ENCODE measurements around the gene KRT80. TPM values are rescaled to one million over a fixed set of nuclear protein-coding genes. Genes with fewer than 3 reads are reported as not detected.

KRT80 gene
- polyA plus RNA-seq, 2 of the 4 experiments (the other 2 are of a cell fraction): 38.3 to 63.1 TPM

DNA sequence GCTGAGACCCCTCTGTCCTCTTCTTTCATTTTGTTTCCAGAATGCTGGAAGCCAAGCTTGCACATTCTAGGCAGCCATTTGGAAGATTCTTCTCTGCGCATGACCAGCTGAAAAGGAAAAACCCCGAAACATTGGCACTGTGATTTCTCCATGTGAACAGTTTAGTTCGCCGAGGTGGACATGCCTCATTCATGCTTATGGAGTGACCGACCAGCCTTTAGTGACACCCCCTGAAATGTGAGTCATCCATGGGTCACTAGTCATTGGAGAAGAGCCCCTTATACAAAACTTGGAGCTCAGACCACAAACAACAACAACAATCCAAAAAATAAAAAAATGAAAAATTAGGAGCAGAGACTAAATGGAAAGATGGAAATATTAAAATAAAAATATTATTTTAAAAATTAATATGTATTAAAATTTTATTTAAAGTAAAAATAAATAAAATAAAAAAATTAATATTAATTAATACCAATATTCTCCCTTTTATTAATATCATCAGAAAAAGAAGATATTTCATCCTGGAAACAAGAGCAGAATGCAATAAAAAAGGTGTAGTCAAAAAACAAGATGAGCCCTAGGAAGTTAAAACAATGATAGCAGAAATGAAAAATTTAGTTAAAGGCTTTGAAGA is 31.7 kb upstream of the KRT80 start:
- FAIRE-seq (no peak), DNase-seq (ENCODE audit: low read depth in 1 of 2, low spot score in 1 of 2) (no peak), ATAC-seq (no peak)
- ChIA-PET POLR2A (no interaction called here), CTCF (interaction anchor here (0.6 to 9.7 kb wide), 12 partner anchors 12 to 656 kb away, joined by 3 to 182 read pairs (median 14); partner anchors contain the start of genes KRT7 and KRT80)
- H3K9me3 ChIP-seq: no peaks in the 10 kb centered on the region
- H3K4me1 ChIP-seq: peaks cover 55% of the 10 kb centered on the region
- H3K27ac ChIP-seq: peak overlapping the region; percentile 82 to 90
- peak overlapping the region; percentile 71 for H3K4me2 ChIP-seq
- WGBS (ENCODE audit: missing lambda C conversion rate): 79% methylated on average over 5 of the region's 5 CpGs
- TF ChIP-seq FOSL2 (IDR thresholded peaks at IDR 0.05): no peak
- peak; percentile 21; the same call in 1 of the 2 replicates for TF ChIP-seq FOSL2 (CRISPR knock-in tag; IDR thresholded peaks at IDR 0.05)
- TF ChIP-seq RFX5 (IDR thresholded peaks at IDR 0.05): no peak
- no peak overlapping the region for H3K4me3 ChIP-seq

DNA sequence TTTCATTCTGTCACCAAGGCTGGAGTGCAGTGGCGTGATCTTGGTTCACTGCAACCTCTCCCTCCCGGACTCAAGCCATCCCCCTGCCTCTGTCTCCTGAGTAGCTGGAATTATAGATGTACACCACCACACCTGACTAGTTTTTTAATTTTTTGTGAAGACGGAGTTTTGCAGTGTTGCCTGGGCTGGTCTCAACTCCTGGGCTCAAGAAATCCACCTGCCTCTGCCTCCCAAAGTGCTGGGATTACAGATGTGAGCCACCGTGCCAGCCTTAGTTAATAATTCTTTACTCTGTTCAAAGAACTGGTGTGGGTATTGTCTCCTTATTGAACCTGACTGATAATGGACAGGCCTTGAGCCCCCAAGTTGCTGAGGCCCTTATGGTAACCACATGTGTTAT is 30.9 kb upstream of the KRT80 start:
- FAIRE-seq: peak; percentile 49

DNA sequence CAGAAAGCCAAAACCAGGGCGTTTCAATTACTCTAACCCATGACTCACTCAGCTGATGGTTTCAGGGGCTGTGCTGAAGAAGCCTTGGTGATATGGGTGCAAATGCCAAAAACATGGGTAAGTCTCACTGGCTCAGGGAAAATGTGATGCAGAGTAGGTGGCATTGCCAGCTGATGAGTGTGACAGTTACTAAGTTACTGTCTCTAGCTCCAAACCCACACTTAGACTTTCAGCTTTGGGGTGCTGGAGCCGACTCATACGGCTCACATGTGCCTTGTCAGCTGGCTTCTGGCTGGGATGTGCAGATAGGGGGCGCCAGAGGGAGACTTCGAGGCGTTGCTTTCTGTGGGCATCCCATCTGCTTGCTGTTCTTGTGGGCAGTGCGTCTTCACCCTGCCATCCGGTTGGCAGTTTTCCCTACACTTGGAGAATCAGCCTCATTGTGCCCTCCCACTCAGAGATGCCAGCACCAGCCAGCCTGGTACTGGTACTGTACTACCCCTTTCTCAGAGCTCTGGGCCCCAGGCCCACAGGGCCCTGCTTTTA is 30.2 kb upstream of the KRT80 start:
- Histone ChIP-seq H3K4me1 (peaks cover 62% of the 10 kb centered on the region), H3K9me3 (no peaks in the 10 kb centered on the region), H3K4me2 (peak overlapping the region; percentile 71), H3K27ac (peak overlapping the region; percentile 82 to 90), H3K4me3 (no peak overlapping the region)
- ATAC-seq: peak; percentile 91 to 97
- ChIA-PET POLR2A (interaction anchor here (0.8 to 1.7 kb wide), 12 partner anchors 8 to 727 kb away, joined by 3 to 10 read pairs (median 4); partner anchors contain the start of genes KRT18, KRT7 and KRT80), CTCF (interaction anchor here (0.5 to 9.7 kb wide), 32 partner anchors 12 to 1053 kb away, joined by 3 to 182 read pairs (median 4); partner anchors contain the start of genes KRT7, KRT80, KRT83 and KRT86)
- FAIRE-seq: peak; percentile 43
- peak in 1 of 2 experiments; percentile 90 for DNase-seq (ENCODE audit: low read depth in 1 of 2, low spot score in 1 of 2)
- 3% methylated on average over 8 of the region's 8 CpGs for WGBS (ENCODE audit: missing lambda C conversion rate)
- TF ChIP-seq HOXB5 (CRISPR knock-in tag; IDR thresholded peaks at IDR 0.05): no peak
- no peak for TF ChIP-seq ESRRA (IDR thresholded peaks at IDR 0.05; ENCODE audit: borderline replicate concordance, low read length)
- TF ChIP-seq JUNB (IDR thresholded peaks at IDR 0.05): no peak
- no peak for TF ChIP-seq ATOH8 (CRISPR knock-in tag; IDR thresholded peaks at IDR 0.05; ENCODE audit: low read depth)
- peak; percentile 26; the same call in 1 of the 2 replicates for TF ChIP-seq FOSL2 (IDR thresholded peaks at IDR 0.05)
- peak; percentile 56; the same call in 1 of the 2 replicates for TF ChIP-seq FOSL2 (CRISPR knock-in tag; IDR thresholded peaks at IDR 0.05)
- no peak for TF ChIP-seq PHF8 (IDR thresholded peaks at IDR 0.05; ENCODE audit: borderline replicate concordance, low read depth)
- TF ChIP-seq, protein P1, sequence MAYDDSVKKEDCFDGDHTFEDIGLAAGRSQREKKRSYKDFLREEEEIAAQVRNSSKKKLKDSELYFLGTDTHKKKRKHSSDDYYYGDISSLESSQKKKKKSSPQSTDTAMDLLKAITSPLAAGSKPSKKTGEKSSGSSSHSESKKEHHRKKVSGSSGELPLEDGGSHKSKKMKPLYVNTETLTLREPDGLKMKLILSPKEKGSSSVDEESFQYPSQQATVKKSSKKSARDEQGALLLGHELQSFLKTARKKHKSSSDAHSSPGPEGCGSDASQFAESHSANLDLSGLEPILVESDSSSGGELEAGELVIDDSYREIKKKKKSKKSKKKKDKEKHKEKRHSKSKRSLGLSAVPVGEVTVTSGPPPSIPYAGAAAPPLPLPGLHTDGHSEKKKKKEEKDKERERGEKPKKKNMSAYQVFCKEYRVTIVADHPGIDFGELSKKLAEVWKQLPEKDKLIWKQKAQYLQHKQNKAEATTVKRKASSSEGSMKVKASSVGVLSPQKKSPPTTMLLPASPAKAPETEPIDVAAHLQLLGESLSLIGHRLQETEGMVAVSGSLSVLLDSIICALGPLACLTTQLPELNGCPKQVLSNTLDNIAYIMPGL (CRISPR knock-in tag; IDR thresholded peaks at IDR 0.05; ENCODE audit: borderline replicate concordance): no peak
- TF ChIP-seq ZC3H11A (IDR thresholded peaks at IDR 0.05): no peak
- peak; percentile 58 for TF ChIP-seq SMC3 (IDR thresholded peaks at IDR 0.05)
- TF ChIP-seq ZNF302 (CRISPR knock-in tag; IDR thresholded peaks at IDR 0.05): no peak
- TF ChIP-seq, protein P2, sequence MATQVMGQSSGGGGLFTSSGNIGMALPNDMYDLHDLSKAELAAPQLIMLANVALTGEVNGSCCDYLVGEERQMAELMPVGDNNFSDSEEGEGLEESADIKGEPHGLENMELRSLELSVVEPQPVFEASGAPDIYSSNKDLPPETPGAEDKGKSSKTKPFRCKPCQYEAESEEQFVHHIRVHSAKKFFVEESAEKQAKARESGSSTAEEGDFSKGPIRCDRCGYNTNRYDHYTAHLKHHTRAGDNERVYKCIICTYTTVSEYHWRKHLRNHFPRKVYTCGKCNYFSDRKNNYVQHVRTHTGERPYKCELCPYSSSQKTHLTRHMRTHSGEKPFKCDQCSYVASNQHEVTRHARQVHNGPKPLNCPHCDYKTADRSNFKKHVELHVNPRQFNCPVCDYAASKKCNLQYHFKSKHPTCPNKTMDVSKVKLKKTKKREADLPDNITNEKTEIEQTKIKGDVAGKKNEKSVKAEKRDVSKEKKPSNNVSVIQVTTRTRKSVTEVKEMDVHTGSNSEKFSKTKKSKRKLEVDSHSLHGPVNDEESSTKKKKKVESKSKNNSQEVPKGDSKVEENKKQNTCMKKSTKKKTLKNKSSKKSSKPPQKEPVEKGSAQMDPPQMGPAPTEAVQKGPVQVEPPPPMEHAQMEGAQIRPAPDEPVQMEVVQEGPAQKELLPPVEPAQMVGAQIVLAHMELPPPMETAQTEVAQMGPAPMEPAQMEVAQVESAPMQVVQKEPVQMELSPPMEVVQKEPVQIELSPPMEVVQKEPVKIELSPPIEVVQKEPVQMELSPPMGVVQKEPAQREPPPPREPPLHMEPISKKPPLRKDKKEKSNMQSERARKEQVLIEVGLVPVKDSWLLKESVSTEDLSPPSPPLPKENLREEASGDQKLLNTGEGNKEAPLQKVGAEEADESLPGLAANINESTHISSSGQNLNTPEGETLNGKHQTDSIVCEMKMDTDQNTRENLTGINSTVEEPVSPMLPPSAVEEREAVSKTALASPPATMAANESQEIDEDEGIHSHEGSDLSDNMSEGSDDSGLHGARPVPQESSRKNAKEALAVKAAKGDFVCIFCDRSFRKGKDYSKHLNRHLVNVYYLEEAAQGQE (IDR thresholded peaks at IDR 0.05): no peak
- no peak for TF ChIP-seq RNF2 (IDR thresholded peaks at IDR 0.05; ENCODE audit: borderline replicate concordance, low read depth)

More for the DNA sequence above, 30.9 kb upstream of the KRT80 start:
- ATAC-seq (peak in 1 of 2 experiments; percentile 38; a peak in 3 of 6 replicates), DNase-seq (ENCODE audit: low read depth in 1 of 2, low spot score in 1 of 2) (no peak)
- peaks cover 55% of the 10 kb centered on the region for H3K4me1 ChIP-seq
- peak overlapping the region; percentile 82 to 90 for H3K27ac ChIP-seq
- ChIA-PET POLR2A (interaction anchor here (0.8 to 1.5 kb wide), 8 partner anchors 8 to 726 kb away, joined by 3 to 10 read pairs (median 4); partner anchors contain the start of genes KRT18, KRT7 and KRT80), CTCF (interaction anchor here (1.0 to 9.7 kb wide), 19 partner anchors 13 to 652 kb away, joined by 3 to 182 read pairs (median 13); partner anchors contain the start of genes KRT7, KRT80 and KRT83)
- H3K4me2 ChIP-seq: peak overlapping the region; percentile 71
- no peak for TF ChIP-seq RFX5 (IDR thresholded peaks at IDR 0.05)
- TF ChIP-seq ESRRA (IDR thresholded peaks at IDR 0.05; ENCODE audit: borderline replicate concordance, low read length): no peak
- no peak for TF ChIP-seq BCL3 (IDR thresholded peaks at IDR 0.05)
- no peak for TF ChIP-seq KDM1A (IDR thresholded peaks at IDR 0.05; ENCODE audit: low read depth)
- no peak for TF ChIP-seq TP53 (CRISPR knock-in tag; IDR thresholded peaks at IDR 0.05)
- TF ChIP-seq ELK1 (IDR thresholded peaks at IDR 0.05; ENCODE audit: low read depth, low read length): no peak
- no peak for TF ChIP-seq GATA3 (IDR thresholded peaks at IDR 0.05; ENCODE audit: borderline replicate concordance)
- TF ChIP-seq EHF (CRISPR knock-in tag; IDR thresholded peaks at IDR 0.05): no peak
- 36% methylated on average over 4 of the region's 4 CpGs for WGBS (ENCODE audit: missing lambda C conversion rate)
- H3K9me3 ChIP-seq: no peaks in the 10 kb centered on the region
- H3K4me3 ChIP-seq: no peak overlapping the region
